ENCODE data around the gene SERPINA10.

The SERPINA10 gene

DNA sequence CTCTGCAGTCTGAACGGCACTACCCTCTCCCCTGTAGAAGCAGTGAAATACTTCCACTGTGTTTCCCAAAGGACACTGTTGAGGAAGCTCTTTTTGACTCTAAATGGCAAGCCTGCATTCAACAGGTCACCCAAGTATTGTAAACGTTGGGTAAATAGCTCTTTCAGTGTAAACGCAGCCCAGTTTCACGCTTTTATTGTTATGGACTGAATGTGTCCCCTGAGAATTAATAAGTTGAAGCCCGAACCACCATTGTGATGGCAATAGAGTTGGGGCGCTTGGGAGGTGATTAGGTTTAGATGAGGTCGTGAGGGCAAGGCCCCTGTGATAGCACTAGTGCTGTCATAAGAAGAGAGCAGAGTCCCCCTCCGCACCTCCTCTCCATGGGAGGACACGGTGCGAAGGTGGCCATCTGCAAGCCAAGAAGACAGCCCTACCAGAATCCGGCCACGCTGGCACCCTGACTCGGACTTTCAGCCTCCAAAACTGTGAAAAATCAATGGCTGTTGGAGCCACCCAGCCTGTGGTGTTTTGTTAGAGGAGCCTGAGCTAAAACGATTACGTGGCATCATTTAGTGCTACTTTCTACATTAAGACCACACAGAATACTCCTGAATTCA lies 1.1 kb downstream of the SERPINA10 start:
- no peak for TF ChIP-seq ZFX (IDR thresholded peaks at IDR 0.05; ENCODE audit: borderline replicate concordance)
- TF ChIP-seq, protein P1, sequence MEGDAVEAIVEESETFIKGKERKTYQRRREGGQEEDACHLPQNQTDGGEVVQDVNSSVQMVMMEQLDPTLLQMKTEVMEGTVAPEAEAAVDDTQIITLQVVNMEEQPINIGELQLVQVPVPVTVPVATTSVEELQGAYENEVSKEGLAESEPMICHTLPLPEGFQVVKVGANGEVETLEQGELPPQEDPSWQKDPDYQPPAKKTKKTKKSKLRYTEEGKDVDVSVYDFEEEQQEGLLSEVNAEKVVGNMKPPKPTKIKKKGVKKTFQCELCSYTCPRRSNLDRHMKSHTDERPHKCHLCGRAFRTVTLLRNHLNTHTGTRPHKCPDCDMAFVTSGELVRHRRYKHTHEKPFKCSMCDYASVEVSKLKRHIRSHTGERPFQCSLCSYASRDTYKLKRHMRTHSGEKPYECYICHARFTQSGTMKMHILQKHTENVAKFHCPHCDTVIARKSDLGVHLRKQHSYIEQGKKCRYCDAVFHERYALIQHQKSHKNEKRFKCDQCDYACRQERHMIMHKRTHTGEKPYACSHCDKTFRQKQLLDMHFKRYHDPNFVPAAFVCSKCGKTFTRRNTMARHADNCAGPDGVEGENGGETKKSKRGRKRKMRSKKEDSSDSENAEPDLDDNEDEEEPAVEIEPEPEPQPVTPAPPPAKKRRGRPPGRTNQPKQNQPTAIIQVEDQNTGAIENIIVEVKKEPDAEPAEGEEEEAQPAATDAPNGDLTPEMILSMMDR (IDR thresholded peaks at IDR 0.05) = no peak
- no peak overlapping the region for H3K27ac ChIP-seq

GRCh38 chr14:94291159-94291905 lies 1.7 kb downstream of the SERPINA10 start:
- no peak overlapping the region for H3K27ac ChIP-seq
- no peak for TF ChIP-seq ZFX (IDR thresholded peaks at IDR 0.05; ENCODE audit: borderline replicate concordance)
- TF ChIP-seq, protein P1 (IDR thresholded peaks at IDR 0.05) = no peak

DNA sequence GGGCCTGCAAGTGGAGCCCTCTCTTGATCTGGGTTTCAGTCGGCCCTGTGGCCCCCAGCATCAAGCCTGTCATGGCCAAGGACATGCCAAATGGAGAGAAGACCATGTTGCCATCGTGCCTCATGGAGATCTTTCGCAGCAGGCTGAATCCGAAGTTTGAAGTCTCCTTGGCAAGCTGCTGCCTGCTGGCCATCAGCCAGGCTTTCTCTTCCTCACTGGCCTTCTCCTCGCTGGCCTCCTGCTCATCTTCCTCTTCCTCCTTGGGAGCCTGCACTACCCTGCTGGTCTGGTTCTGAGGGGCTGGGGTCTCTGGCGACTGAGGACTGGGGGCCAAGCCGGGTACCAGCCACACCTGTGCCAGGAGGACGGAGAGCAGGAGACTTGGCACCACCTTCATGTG lies 2.9 kb downstream of the SERPINA10 start:
- no peak for TF ChIP-seq ZFX (IDR thresholded peaks at IDR 0.05; ENCODE audit: borderline replicate concordance)
- TF ChIP-seq, protein P1 (IDR thresholded peaks at IDR 0.05) = no peak
- H3K27ac ChIP-seq = no peak overlapping the region

DNA sequence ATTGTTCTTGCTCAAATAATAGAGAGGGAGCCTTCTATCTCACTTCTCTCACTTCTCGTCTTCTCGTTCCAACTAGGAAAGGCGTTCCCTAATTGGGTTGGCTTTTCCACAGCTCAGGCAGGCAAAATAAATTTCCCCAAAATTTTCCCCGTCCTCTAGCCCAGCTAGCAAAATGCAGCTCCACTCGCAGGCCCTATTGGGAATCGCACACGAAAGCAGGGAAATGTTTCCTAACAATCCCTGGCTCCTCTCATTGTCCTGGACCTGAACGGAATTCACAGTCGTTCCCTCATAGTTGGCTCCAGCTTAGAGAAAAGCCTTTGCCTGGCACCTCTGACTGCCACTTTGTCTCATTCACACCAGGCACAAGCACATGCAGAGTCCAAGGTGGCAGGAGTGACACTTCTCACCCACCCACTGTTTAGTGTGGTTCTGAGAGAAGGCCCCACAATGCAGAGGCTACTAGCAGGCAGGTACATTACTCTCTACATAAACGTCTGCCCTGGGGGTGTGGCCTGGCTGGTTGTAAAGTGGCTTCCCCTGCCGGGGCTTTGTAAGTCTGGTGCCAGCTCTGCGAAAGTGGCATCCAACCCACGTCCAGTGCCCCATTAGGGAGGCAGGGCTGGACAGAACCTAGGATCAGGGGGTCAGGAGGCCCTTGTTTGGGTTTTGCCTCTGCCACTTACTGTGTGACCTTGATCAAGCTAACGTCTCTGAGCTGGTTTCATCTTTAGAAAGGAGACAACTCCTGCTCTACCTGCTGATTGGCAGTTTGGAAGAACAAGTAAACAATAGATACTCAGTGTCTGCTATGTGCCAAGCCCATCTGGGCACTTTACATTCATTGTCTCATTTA lies 4.2 kb downstream of the SERPINA10 start:
- TF ChIP-seq, protein P1 (IDR thresholded peaks at IDR 0.05) = no peak
- TF ChIP-seq ZFX (IDR thresholded peaks at IDR 0.05; ENCODE audit: borderline replicate concordance) = no peak
- no peak overlapping the region for H3K27ac ChIP-seq

DNA sequence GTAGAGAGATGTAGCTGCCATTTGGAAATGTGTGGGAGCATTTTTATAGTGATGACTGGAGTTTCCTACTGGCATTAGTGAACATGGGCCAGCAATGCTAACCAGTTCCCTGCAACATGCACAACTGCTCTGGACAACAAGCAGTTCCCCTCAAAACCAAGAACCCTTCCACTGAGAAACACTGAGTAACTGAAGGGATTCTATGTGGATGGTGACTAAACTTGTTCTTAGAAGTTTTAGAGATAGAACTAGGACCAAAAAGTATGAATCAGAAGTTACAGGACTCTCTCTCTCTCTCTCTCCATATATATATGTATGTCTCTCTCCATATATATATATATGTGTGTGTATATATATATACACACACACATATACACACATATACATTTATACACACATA lies 7.9 kb downstream of the SERPINA10 start:
- no peak for TF ChIP-seq ZFX (IDR thresholded peaks at IDR 0.05; ENCODE audit: borderline replicate concordance)
- TF ChIP-seq, protein P1 (IDR thresholded peaks at IDR 0.05) = no peak
- H3K27ac ChIP-seq = no peak overlapping the region

- TF ChIP-seq, protein P1 (IDR thresholded peaks at IDR 0.05) = no peak
- TF ChIP-seq ZFX (IDR thresholded peaks at IDR 0.05; ENCODE audit: borderline replicate concordance) = no peak
- H3K27ac ChIP-seq = no peak overlapping the region
These were observed 8.8 kb downstream of the SERPINA10 start for GRCh38 chr14:94284221-94284620.
